ENCODE measurements around the gene ZNF322.
"Not testable (repeated sequence)": the region's sequence is repeated elsewhere in the genome, so short reads cannot be mapped to it uniquely, and the experiment has no call there.

ZNF322 gene, protein sequence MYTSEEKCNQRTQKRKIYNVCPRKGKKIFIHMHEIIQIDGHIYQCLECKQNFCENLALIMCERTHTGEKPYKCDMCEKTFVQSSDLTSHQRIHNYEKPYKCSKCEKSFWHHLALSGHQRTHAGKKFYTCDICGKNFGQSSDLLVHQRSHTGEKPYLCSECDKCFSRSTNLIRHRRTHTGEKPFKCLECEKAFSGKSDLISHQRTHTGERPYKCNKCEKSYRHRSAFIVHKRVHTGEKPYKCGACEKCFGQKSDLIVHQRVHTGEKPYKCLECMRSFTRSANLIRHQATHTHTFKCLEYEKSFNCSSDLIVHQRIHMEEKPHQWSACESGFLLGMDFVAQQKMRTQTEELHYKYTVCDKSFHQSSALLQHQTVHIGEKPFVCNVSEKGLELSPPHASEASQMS

DNA sequence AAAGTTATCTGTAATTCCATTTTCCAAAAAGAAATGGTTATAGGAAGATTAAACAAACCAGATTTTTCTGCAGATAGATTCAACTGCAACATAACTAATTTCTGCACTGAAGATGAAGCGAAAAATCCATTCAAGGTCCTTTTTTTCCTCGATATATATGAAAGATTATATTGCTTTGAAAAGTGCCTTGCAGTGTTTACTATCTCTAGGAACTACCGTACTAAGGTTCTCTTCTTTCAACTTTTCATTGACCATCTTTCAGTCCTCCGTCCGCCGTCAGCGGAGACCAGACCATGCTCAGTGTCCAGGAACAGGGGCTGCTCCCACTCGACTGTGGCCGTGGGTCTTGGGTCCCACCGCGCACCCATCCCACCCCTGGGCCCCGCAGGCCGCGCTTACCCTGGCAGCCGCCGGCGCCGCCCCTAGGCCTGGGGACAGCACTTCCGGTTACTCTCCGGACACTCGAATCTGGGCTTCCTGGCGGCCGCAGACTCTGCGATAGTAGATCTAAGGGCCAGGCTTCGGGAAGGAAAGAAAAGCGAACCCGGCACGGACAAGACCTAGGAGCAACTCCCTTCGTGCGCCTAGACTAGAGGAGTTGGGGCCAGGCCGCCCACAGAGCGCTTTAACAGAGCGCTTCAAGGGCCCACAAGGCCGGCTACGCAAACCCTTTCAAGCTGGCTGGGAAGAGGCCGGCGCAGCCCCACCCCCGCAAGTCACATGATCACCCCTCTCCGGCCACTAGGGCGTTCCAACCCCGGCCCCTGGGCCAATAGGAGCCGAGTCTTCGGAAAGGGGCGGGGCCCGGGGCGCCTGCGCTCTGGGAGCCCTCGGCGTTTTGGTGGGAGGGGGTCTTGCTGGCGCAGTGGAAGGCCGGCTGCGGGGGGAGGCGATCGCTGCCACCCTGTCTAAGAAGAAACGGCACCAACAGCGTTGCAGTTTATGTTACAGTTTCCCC is at the start of gene ZNF322:
Gene ZNF322 (minus strand): TSS at position 705 of the 958 bp plus-strand sequence. CDS start 21,193 bp downstream, outside the sequence.
- peak; percentile 99 for DNase-seq

DNA sequence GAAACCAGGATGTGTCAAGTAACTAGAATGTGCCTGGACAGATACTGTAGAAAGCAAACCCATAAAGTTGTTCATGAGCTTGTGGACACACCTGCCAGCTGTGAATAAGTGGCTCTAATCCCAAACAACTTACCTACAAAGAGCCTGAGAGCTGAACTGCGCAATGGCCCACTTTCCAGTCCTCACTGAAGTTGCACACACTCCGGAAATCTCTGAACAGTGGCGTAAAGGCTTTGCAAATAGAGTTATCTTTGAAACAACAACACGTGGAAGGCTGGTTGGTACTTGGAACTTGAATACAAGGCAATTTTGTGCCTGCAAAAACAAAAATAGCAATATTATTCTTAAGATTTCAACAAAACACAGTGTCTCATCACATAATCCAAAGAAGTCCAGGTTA is 46.2 kb upstream of the ZNF322 start:
- DNase-seq: not testable (repeated sequence)

DNA sequence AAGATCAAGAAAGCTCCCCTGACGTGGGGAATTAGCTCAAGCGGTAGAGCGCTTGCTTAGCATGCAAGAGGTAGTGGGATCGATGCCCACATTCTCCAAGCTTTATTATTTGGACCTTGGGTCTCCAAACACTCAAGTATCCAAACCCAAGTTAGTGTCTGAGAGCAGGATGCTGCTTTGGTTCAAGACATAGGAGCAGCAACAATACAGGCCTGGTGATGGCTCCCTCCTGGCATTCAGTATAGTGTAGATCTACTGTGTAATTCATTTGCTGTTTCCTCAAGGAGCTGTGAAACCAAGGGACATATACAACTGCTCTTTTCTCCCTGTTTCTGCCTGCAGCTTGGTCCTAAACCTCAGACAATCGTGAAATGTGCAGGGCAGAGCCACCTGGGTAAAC is 45.8 kb upstream of the ZNF322 start:
- DNase-seq: not testable (repeated sequence)

DNA sequence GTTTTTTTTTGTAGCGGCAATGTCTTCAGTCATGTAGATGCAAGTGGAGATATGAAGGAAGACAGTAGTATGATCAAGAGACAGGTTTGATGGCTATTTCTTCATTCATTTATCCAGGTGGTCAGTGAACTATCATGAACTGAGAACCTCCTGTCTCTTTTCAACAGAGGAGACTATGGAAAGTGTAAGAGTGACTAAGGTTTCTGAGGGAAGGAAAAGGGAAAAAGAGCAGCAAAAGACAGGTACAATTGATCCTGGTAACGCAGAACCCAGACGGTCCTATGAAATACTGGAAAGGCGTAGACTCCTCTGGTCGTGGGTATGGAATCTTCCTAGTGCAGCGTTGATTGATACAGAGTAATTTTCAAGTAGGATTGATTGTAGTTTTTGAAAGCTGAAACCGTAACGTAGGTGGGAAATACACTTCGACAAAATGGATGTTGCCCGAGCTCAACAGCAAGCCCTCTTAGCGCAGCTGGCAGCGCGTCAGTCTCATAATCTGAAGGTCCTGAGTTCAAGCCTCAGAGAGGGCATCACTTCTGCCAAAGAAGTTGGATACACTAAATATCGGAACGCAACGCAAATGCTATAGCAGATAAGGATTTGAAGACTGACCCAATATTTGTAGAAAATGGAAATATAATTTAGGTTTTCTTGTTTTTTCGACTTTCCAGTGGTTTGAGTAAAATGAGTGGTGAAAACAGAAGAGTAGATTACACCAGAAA is 41.6 kb upstream of the ZNF322 start:
- not testable (repeated sequence) for DNase-seq

DNA sequence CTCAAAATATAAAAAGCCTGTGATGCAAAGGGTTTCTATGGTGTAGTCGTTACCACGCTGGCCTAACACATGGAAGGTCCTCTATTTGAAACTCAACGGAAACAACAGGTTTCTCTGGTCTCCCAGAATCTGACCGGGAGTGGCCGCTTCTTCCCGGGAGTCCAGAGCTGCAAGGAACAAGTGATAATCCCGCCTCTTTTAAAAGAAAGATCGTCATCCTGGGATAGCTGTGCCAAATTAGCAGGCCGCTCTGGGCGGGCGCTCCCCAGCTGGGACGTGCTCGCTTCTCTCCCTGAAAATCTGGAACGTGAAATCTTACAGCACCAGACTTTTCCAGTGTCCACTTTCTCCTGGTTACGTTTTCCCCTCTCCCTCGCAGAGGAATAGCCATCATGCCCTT is 38.0 kb upstream of the ZNF322 start:
- DNase-seq: not testable (repeated sequence)

DNA sequence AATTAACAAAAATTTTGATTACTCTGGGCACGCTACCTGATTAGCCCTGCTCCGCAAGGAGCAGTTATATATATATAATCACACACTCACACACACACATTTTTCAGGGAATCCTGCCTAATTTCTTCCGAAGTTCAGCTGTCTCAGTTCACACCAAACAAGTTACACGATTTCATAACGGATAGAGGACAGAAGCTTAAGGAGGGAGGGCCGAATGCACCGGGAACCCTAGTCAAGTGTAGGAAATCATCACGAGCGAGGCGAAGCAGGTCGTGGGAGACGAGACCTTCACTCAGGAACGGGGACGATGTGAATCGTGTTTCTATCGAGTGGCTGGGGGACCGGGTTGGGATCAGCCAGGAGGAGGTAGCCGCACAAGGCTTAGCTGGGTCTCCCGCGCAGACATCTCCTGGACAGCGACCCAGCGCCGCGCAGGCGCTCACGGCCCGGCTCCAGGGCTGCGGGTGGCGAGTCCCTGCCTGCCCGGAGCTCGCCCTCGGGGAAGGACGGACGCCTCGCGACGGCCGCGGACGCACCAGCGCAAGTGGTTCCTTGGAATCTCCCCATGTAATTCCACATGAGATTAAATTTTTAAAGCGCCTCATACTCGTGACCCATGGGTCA is 29.9 kb upstream of the ZNF322 start:
- not testable (repeated sequence) for DNase-seq

DNA sequence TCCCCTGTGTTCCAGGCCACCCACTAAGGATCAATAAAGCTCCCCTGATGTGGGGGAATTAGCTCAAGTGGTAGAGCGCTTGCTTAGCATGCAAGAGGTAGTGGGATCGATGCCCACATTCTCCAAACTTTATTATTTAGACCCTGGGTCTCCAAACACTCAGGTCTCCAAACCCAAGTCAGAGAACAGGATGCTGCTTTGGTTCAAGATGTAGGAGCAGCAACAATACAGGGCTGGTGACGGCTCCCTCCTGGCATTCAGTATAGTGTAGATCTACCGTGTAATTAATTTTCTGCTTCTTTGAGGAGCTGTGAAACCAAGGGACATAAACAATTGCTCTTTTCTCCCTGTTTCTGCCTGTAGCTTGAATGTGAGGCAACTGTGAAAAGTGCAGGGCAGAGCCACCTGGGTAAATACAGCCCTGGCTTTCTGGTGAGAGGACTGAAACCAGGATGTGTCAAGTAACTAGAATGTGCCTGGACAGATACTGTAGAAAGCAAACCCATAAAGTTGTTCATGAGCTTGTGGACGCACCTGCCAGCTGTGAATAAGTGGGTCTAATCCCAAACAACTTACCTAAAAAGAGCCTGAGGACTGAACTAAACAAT is 23.0 kb upstream of the ZNF322 start:
- DNase-seq: not testable (repeated sequence)

DNA sequence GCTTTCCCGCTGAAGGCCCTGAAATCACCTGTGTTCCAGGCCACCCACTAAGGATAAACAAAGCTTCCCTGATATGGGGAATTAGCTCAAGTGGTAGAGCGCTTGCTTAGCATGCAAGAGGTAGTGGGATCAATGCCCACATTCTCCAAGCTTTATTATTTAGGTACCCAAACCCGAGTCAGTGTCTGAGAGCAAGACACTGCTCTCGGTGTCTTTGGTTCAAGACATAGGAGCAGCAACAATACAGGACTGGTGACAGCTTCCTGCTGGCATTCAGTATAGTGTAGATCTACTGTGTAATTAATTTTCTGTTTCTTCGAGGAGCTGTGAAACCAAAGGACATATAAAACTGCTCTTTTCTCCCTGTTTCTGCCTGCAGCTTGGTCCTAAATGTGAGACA is 13.7 kb upstream of the ZNF322 start:
- DNase-seq: not testable (repeated sequence)

DNA sequence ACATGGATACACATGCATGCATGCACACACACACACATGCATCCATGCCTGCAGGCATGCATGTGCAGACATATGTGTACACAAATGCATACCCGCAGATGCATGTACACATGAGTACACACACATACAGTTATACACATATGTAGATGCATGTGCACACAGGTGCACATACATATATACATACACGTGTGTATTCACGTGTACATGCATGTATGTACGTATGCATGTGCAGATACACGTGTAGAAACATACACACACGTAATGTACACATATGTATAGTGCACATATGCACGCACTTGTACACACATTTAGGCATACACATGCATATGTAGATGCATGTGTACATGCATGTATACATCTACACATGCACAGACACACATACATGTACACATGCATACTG is 11.0 kb upstream of the ZNF322 start:
- DNase-seq: not testable (repeated sequence)

DNA sequence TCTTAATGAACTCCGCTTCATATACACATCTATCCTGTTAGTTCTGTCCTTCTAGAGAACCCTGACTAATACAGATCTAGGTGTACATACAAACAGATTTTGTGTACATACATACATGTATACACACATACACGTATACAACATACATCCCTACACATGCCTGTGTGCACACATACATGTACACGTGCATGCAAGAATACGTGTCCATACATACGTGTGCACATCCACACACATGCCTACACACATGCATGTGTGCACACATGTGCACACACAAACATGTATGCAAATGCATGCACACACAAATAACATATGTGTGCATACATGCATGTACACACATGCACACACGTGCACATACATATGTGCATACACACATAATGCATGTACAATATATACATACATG is 10.5 kb upstream of the ZNF322 start:
- DNase-seq: not testable (repeated sequence)

DNA sequence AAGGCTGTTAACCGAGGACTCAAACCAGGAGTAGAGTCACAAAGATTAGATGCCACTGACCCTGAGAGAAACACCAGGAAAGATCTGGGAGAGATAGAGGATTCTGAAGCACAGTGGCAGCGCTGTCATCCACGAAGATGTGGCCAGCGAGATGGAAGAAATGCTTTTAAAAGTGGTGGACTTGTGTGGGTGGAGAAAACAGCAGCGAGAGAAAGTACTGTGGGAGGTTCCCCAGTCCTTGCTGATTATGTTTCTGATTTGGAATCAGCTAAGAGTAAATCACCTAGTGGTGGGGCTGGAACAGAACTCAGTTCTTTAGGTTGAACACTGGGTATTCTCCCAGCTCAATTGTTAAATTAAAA is 435 bp upstream of the ZNF322 start:
- peak; percentile 48 for DNase-seq

DNA sequence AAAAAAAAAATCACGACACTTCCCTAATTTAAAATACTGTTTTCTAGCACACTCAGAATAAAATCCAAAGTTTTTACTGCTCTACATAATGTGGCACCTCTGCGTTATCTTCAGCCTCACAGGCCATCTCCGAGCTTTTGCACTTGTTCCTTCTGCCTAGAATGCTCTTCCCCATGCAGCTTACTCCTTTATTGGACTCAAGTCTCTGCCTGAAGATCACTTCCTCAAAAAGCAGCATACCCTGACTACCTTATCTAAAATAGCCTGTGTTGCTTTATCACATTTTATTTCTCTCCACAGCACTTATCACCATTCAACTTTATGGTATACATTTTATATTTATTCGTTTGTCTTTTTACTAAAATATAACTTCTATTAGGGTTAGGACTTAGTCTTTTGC is 2.3 kb downstream of the ZNF322 start:
- DNase-seq: no peak

DNA sequence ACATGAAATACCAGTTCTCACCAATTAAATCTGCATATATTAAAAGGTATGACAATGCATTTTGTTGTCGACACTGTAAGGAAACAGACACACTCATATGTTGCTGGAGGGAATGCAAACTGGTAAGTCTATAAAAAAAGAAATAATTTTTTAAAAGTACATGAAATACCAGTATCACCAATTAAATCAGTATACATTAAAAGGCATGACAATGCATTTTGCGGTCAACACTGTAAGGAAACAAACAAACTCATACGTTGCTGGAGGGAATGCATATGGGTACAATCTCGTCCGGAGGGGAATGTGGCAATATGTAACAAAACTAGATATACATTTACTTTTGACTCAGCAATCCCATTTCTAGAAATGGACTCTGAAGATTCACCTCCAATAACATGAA is 6.5 kb downstream of the ZNF322 start:
- no peak for DNase-seq

DNA sequence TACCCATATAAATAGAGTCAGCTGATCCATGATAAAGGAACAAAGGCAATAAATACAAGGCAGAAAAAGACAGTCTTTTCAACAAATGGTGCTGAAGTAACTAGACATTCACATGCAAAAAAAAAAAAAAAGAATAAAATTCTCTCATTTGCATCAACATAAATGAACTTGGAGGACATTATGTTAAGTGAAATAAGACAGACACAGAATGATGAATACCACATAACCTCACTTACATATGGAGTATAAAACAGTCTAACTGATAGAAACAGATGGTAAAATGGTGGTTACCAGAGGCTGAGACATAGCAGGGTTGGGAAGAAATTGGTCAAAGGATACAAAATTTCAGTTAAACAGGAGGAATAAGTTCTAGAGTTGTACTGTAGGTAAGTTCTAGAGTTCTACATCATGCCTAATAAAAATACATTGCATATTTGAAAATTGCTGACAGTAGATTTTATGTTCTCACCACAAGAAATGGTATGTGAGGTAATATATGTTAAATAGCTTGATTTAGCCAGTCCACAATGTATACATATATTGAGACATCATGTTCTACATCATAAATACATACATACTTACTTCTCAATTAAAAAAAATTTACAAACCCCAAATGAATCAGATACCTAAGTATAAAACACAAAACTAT is 8.3 kb downstream of the ZNF322 start:
- DNase-seq: no peak

DNA sequence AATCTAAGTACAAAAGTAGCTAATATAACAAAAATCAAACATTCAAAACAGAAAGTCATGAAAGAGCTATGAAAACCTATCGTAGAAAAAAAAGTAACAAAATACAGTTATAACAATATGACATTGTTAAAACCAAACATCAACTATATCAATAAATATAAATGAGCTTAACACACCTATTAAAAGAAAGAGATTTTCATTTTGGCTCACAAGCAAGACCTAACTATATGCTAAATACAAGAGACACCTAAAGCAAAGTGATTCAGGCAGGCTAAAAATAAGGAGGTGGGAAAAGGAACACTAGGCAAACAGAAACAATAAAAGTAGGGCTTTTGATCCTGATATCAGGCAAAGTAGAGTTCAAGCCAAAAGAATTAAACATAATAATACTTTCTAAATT is 13.5 kb downstream of the ZNF322 start:
- DNase-seq: no peak

DNA sequence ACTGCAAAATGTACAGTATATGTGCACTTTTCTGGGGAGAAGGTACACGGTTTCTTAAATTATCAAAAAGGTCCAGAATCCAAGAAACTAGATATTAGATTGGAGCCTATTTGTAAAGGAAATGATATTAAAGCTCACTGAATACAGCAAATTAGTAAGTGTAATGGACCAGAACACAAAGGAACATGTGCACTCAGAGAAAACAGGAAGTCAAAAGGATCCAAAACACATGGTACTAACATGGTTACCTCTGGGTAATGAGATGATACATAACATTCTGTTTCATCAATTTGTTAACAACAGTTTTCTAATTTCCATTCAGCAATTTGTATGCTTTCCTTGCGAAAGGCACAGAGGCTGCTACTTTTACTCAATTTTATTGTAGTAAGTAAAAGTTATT is 18.7 kb downstream of the ZNF322 start:
- no peak for DNase-seq

DNA sequence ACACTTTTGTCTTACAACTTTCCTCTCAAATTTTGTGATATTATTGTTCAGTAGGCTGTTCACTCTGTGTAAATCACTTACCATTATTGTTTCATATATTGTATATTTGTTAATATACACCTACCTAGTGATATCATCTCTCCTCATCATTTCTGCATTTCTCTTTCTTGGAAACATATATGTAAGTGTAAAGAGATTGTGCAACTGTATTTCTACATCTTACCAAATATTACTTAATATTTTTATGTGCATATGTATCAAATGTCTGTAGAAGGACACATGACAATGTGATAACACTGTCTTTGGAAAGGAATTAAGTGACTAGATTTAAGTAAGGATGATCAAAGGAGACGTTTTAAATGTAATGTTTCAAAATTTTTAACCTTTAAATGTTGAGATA is 30.2 kb downstream of the ZNF322 start:
- no peak for DNase-seq

DNA sequence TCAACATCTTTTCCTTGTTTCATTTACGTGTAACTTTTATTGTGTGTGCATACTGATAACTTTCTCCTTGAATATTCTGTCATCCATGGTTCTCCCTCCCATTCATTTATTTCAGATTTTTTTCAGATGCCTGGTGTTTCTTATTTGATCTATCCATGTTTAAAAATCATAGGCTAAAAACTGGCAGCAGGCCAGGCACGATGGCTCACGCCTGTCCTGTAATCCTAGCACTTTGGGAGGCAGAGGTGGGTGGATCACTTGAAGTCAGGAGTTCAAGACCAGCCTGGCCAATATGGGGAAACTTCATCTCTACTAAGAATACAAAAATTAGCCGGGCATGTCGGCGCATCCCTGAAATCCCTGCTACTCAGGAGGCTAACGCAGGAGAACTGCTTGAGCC is 31.7 kb downstream of the ZNF322 start:
- no peak for DNase-seq

DNA sequence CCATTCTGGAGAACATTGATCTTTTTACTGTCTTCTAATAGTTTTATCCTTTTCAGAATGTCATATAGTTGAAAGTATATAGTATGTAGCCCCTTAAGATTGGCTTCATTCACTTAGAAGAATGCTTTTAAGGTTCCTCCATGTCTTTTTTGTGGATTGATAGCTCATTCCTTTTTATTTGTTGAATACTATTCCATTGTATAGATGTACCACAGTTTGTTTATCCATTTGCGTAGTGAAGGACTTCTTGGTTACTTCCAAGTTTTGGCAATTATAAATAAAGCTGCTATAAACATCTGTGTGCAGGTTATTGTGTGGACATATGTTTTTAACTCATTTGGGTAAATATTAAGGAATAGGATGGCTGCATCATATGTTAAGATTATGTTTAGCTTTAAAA is 35.0 kb downstream of the ZNF322 start:
- DNase-seq: no peak

DNA sequence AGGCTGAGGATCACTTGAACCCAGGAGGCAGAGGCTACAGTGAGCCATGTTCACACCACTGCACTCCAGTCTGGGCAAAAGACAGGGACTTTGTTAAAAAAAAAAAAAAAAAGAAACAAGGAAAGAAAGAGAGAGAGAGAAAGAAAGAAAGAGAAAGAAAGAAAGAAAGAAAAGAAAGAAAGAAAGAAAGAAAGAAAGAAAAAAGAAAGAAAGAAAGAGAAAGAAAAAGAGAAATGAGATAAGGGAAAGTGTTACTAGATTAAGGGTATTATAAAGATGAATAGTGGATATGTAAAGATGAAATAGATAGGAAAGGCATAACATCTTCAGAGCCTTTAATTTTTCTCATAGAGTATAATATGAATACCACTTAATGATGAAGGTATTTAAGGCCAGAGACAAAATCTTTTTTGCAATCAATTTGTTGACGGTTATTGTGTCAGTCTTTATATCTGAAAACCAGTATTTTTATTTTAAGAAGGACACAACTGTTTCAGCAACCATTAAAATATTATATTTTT is 36.1 kb downstream of the ZNF322 start:
- no peak for DNase-seq
